Astrocyte (in vitro differentiated cells and primary cell): Measurements from ENCODE around the gene RAB6A. TPM values are rescaled to one million over a fixed set of nuclear protein-coding genes. Genes with fewer than 3 reads are reported as not detected.

ENCODE experiments used
- DNase-seq: peaks from one replicate; pipeline ENCODE4 v3.0.0-alpha.2; 2010; ENCODE audit warnings: low read depth
- FAIRE-seq: peaks from 2 replicates; lab custom pipeline; 2011; peaks lifted over from hg19 to GRCh38; lab: Jason Lieb, UNC
- H2AFZ ChIP-seq: 2 replicates; pipeline ENCODE4 v1.6.0; 2012; ENCODE audit warnings: low read depth, low read length, inconsistent platforms
- H3K27ac ChIP-seq: 2 replicates; pipeline ENCODE4 v1.5.1; 2011; ENCODE audit warnings: low read depth, low read length, inconsistent platforms
- H3K27me3 ChIP-seq: 2 replicates; pipeline ENCODE4 v1.6.0; 2011; ENCODE audit warnings: low read length, inconsistent platforms; ENCODE audit not compliant: insufficient read depth
- H3K36me3 ChIP-seq: 2 replicates; pipeline ENCODE4 v1.5.1; 2011; ENCODE audit warnings: low read length, inconsistent platforms; ENCODE audit not compliant: insufficient read depth
- H3K4me1 ChIP-seq: 2 replicates; pipeline ENCODE4 v1.5.1; 2011; ENCODE audit warnings: low read length, inconsistent platforms; ENCODE audit not compliant: insufficient read depth
- H3K4me2 ChIP-seq: 2 replicates; pipeline ENCODE4 v1.6.0; 2012; ENCODE audit warnings: low read length, inconsistent platforms
- H3K4me3 ChIP-seq: 2 replicates; pipeline ENCODE4 v1.5.1; 2011; ENCODE audit warnings: low read depth, mild to moderate bottlenecking, low read length, inconsistent platforms; ENCODE audit not compliant: insufficient read depth
- H3K79me2 ChIP-seq: 2 replicates; pipeline ENCODE4 v1.6.0; 2012; ENCODE audit warnings: mild to moderate bottlenecking, low read length, inconsistent platforms; ENCODE audit not compliant: insufficient read depth
- H3K9ac ChIP-seq: 2 replicates; pipeline ENCODE4 v1.6.0; 2012; ENCODE audit warnings: mild to moderate bottlenecking, low read length, inconsistent platforms
- H3K9me3 ChIP-seq: 2 replicates; pipeline ENCODE4 v1.5.1; 2012; ENCODE audit warnings: low read depth, mild to moderate bottlenecking, low read length, inconsistent platforms; ENCODE audit not compliant: insufficient read depth
- H4K20me1 ChIP-seq: 2 replicates; pipeline ENCODE4 v1.6.0; 2012; ENCODE audit warnings: low read length, inconsistent platforms; ENCODE audit not compliant: insufficient read depth
- H3K27ac Mint-ChIP-seq: one replicate; pipeline ENCODE4 v1.8.0; 2021; ENCODE audit warnings: mild to moderate bottlenecking, mixed read lengths; ENCODE audit not compliant: unreplicated experiment
- H3K27me3 Mint-ChIP-seq: one replicate; pipeline ENCODE4 v1.8.0; 2021; ENCODE audit warnings: low read depth, mixed read lengths; ENCODE audit not compliant: unreplicated experiment
- H3K36me3 Mint-ChIP-seq: one replicate; pipeline ENCODE4 v1.8.0; 2021; ENCODE audit warnings: low read depth, mixed read lengths; ENCODE audit not compliant: unreplicated experiment
- H3K4me1 Mint-ChIP-seq: one replicate; pipeline ENCODE4 v1.8.0; 2021; ENCODE audit warnings: low read depth, mixed read lengths; ENCODE audit not compliant: unreplicated experiment
- H3K4me3 Mint-ChIP-seq: one replicate; pipeline ENCODE4 v1.8.0; 2021; ENCODE audit warnings: mild to moderate bottlenecking, moderate library complexity, mixed read lengths; ENCODE audit not compliant: unreplicated experiment
- H3K9me3 Mint-ChIP-seq: one replicate; pipeline ENCODE4 v1.8.0; 2021; ENCODE audit warnings: mild to moderate bottlenecking, mixed read lengths; ENCODE audit not compliant: unreplicated experiment
- CTCF ChIP-seq: IDR thresholded peaks from 2 replicates; pipeline ENCODE4 v1.5.1; 2011; ENCODE audit warnings: low read depth, mild to moderate bottlenecking, inconsistent platforms, low read length, moderate library complexity; ENCODE audit not compliant: insufficient read depth
- EZH2 ChIP-seq: IDR thresholded peaks from 2 replicates; pipeline ENCODE4 v1.6.1; 2012; ENCODE audit warnings: mild to moderate bottlenecking, low read length, inconsistent platforms; ENCODE audit not compliant: insufficient read depth
- total RNA-seq: library from RNA; stranded (reverse); gene quantifications from 2 replicates; pipeline ENCODE4 v1.2.1, GENCODE V29; 2021

Gene RAB6A
- total RNA-seq, 1 donor from 2014 or later = 185 TPM

DNA sequence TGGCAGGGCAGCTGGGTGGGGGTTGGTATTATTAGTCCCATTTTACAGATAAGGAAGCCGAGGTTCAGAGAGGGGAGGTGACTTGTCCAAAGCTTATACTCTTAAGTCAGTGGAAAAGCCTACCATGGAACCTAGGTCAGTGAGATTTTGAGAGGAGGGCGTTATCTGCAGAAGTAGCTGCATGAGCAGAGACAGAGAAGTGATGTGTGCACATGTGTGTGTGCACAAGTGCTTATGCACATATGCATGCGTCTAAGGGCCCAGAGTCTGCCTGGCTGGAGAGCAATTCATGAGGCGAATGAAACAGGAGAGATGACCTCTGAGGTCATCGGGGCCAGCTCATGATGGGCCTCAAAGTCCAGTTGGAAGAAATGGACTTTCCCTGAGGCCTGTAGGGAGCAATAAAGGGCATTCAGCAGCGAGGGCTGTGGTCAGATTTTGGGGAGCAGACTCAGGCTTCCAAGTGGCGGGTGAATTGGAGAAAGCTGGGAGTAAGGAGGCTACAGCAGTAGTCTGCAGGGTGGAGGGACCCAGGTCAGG lies 106.3 kb downstream of the RAB6A start:
- H3K9me3 Mint-ChIP-seq = no peaks in the 10 kb centered on the region
- Histone ChIP-seq H3K79me2 (no peaks in the 10 kb centered on the region), H3K27ac (no peak overlapping the region), H3K4me3 (no peak overlapping the region), H3K4me2 (no peak overlapping the region), H2AFZ (no peak overlapping the region), H3K9ac (no peak overlapping the region), H4K20me1 (no peaks in the 10 kb centered on the region), H3K27me3 (no peaks in the 10 kb centered on the region), H3K36me3 (no peaks in the 10 kb centered on the region), H3K9me3 (no peaks in the 10 kb centered on the region), H3K4me1 (no peaks in the 10 kb centered on the region)
- TF ChIP-seq CTCF = no peak
- no peak for TF ChIP-seq EZH2
- peaks cover 3% of the 10 kb centered on the region for H3K4me1 Mint-ChIP-seq
- H3K36me3 Mint-ChIP-seq = no peaks in the 10 kb centered on the region
- H3K4me3 Mint-ChIP-seq = peak overlapping the region; percentile 45
- DNase-seq (no peak), FAIRE-seq (no peak)
- no peak overlapping the region for H3K27ac Mint-ChIP-seq
- peaks cover 8% of the 10 kb centered on the region for H3K27me3 Mint-ChIP-seq

GRCh38 chr11:73653996-73654395 lies 106.9 kb downstream of the RAB6A start:
- Histone ChIP-seq H3K4me3 (no peak overlapping the region), H3K9me3 (no peaks in the 10 kb centered on the region), H3K27ac (no peak overlapping the region), H2AFZ (no peak overlapping the region), H3K79me2 (no peaks in the 10 kb centered on the region), H3K9ac (no peak overlapping the region), H4K20me1 (no peaks in the 10 kb centered on the region), H3K36me3 (no peaks in the 10 kb centered on the region), H3K4me2 (no peak overlapping the region), H3K27me3 (peaks cover 2% of the 10 kb centered on the region), H3K4me1 (no peaks in the 10 kb centered on the region)
- no peak overlapping the region for H3K27ac Mint-ChIP-seq
- FAIRE-seq (no peak), DNase-seq (no peak)
- H3K4me1 Mint-ChIP-seq = peaks cover 3% of the 10 kb centered on the region
- H3K27me3 Mint-ChIP-seq = peaks cover 8% of the 10 kb centered on the region
- TF ChIP-seq CTCF (no peak), EZH2 (no peak)
- no peak overlapping the region for H3K4me3 Mint-ChIP-seq
- H3K36me3 Mint-ChIP-seq = no peaks in the 10 kb centered on the region
- no peaks in the 10 kb centered on the region for H3K9me3 Mint-ChIP-seq

DNA sequence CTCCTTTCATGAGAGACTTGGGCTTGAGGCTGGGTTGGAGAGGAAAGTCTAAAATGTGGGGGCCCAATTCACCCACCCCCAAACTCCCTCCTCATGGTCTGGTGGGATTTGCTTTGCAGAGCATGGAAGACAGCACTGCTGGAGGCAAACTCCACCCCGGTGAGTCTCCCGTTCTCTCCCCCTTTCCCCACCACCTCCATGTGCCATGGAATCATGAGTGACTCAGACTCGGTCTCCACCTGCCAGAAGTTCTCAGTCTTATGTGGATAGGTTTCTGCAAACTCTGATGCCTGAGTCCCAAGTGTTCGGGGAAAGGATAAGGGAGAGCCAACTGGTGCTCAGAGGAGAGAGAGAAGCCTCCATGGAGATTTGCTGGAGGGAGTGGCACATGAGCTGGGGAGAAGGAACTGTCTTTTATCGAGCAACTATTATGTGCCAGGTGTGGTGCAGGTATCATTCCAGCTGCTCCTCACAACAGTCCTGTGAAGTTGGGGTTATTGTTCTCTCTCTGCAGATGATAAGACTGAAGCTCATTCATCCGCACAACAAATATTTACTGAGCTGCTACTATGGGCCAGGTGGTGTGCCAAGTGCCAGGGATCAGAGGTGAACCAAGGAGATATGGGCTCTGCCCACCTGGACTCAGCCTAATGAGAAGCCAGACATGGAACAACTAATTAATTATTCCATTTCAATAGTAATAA lies 107.9 kb downstream of the RAB6A start:
- Histone ChIP-seq H2AFZ (no peak overlapping the region), H4K20me1 (no peaks in the 10 kb centered on the region), H3K27me3 (peaks cover 3% of the 10 kb centered on the region), H3K4me2 (no peak overlapping the region), H3K9me3 (no peaks in the 10 kb centered on the region), H3K4me1 (no peaks in the 10 kb centered on the region), H3K4me3 (no peak overlapping the region), H3K9ac (no peak overlapping the region), H3K27ac (no peak overlapping the region), H3K36me3 (no peaks in the 10 kb centered on the region), H3K79me2 (no peaks in the 10 kb centered on the region)
- H3K4me1 Mint-ChIP-seq = peaks cover 5% of the 10 kb centered on the region
- DNase-seq (no peak), FAIRE-seq (no peak)
- H3K27ac Mint-ChIP-seq = no peak overlapping the region
- peaks cover 8% of the 10 kb centered on the region for H3K27me3 Mint-ChIP-seq
- no peak overlapping the region for H3K4me3 Mint-ChIP-seq
- H3K36me3 Mint-ChIP-seq = no peaks in the 10 kb centered on the region
- TF ChIP-seq CTCF (no peak), EZH2 (no peak)
- H3K9me3 Mint-ChIP-seq = no peaks in the 10 kb centered on the region
